GM19043 (cell line): Measurements from ENCODE around the gene GREB1.

Experiments used
- ATAC-seq: cut with Tn5 transposase; IDR thresholded peaks from one replicate; pipeline ENCODE4 v1.9.1; 2021; ENCODE audit warnings: low read depth; ENCODE audit not compliant: unreplicated experiment

The GREB1 gene

DNA sequence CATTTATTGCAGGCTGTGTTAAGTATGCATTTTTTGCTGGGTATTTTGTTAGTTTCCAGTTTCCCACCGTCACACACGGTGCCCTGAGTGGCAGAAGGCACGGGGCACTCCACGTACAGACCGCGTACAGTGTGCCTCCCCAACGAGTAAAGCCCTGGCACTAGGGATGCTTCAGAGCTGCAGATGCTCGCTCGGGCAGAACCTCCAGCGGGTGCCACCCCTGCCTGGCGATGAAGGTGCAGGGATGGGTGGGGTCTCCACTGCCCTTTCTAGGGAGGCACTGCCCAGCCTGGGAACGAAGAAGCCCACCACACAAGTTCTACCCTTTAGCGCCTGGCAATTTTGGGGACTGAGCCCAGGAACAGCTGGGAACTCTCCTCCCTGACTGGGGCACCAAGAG lies 4.1 kb downstream of the GREB1 start:
- no peak for ATAC-seq

- no peak for ATAC-seq
Observed at GRCh38 chr2:11539317-11540147, 5.7 kb downstream of the GREB1 start.

DNA sequence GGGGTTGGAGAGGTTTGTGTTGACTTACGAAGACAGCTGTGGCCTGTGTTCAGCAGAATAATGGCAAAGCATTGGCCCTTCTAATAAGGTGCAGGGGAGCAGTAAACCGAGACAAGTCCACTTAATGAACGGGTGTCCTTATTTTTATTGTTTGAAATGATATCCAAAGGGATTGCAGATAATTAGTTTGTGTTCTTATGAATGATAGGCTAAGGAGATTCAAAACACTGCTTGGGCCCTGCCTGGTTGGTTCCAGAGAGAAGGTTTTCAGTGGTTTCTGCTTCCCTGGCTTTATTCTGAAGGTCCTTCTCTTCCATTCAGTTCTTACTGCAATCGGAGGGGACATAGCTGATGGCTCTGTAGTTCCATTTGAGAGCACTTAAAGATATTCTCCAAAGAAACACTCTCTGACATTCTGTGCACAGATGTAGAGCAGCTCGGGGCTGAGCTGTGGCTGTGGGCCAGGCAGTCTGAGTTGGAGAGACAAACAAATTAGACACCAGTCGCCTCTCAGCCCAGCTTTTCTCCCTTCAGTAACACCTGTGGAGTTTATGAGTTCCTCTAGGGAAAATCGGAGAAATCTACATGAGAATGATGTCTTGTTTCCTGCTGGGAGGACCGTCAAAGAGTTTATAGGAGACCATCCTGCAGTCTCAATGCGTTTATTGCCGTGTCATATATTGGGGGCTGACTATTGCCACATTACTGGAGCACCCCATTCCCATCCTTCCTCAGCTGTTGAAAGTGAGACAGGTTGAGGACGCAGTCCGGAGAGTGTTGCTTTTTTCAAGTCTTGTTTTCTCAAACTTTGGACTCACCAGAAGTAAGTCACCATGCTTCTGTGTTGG lies 6.5 kb downstream of the GREB1 start:
- no peak for ATAC-seq

DNA sequence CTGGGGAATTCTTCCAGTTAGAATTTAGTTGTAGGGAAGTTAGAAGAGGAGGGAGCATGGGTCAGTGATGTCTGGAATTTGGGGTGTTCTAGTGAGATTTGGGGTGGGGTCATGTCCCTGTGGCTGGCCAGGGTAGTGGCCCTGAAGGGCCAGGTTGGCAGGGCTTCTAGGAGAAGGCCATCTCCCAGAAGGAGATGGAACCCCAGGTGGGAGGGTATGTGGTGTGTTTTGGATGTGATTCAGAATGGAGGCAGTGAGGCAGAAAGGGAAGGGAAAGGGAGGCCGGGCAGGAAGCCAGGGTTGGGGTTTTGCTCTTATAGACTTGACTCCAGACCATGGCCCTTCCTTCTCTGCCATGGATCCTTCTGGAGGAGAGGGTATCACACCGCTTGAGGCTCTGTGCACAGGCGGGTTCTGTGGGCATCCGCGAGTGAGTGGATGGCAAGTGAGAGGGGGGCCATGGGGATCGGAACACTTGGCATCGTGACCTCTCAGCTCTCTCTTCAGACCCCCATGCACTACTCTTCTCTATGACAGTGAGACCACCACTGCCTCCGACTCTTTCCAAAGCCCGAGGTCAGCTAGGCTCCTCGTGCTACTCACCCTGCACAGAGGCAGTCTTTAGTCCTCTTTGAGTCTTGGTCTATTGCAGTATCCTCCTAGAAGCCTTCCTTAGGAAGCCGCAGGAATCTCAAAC lies 7.3 kb downstream of the GREB1 start:
- no peak for ATAC-seq

DNA sequence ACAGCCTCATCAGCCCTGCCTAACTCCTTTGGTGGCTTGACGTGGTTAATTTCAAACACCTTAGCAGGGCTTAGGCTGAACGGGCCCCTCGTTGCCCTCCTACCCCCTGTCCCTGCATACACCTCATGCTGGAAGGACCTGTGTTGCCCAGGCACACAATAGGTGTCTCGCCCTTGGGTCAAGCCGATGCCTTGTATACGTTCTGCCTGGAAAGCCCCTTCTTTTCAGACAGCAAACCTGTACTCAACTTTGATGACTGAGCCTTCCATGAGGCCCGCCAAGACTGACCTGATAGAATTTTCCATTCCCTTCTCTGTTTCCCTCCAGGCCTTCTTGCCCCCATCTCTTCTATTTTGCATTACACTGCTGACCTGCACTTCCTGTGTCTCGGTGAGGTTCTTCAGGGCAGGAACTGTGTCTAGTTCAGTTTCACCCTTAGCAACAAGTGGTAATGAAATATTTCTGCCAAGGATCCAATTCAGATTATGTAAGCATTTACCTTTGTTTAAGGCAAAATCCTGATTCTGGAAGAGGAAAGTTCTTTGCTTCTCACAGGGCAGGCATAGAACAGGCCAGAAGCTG lies 7.9 kb downstream of the GREB1 start:
- no peak for ATAC-seq

- no peak for ATAC-seq
Observed at GRCh38 chr2:11542275-11542819, 8.5 kb downstream of the GREB1 start.

DNA sequence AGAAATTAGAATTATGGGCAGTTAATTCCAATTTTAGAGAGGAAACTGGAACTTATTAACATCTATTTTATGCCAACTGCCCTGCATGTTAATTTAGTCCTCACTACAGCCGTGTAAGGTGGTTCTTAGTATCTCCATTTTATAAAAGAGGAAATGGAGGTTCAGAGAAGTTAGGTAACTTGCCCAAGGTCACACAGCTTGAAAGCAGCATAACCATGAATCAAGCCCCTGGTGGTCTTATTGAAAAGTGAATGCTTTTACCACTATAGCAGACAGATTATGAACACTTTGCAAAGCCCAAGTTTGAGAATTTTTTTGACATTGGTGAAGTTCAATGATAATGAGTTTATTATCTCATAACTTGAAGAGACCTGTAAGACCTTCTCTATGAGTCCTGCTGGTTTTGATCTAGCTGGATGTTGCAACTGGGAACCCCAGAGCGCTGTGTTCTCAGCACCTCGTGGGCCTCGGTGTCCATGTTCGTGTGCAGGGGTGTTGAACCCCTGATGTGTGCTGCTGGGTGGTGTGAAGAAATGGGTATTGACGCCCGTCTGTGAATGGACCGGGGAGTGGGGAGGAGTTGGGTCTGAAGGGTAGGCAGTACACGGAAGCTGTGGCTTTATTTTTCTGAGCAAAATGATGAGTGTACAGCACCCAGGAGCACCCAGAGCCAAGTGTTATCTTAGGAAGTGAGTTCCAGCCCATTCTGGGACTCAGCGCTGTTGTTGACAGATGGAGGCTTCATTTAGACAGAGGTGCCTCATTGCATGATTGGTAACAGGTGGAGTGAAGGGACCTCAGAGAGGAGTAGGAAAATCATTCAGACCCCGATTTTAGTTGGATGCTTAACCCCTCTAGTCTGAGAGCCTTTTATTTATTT lies 9.7 kb downstream of the GREB1 start:
- ATAC-seq: no peak

DNA sequence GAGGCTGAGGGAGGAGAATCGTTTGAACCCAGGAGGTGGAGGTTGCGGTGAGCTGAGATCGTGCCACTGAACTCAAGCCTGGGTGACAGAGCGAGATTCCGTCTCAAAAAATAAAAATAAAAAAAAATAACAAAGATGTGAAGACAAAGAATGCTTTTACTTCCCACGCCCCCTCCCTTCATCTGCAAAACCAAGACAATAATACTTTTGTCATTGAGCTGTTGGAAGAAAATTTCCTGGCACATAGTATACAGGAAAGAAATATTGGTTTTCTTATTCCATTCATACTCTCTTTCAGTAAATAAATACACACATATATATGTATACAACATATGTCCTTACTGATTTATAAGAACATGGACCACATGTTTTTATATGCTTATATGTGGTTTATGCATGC lies 12.2 kb downstream of the GREB1 start:
- ATAC-seq: no peak

- ATAC-seq: no peak
Observed at GRCh38 chr2:11547912-11548497, 14.2 kb downstream of the GREB1 start.

DNA sequence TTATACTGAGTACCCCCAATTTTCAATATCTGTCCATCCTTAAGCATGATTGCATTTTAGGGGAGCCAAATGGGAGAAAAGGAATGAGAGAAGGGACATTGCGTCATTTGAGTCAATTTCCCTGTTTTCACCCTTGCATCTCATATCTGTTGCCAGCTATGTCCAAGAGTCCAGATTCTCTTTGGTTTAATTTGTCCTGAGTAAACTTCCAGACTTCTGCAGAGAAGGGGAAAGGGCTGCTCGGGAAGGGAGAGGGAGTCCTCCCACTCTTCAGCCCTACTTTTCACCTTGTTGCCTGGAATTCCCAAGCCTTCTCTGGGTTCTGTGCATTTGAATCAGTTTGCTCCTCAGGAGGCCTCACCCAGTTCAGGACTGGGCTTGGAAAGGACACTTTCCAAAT lies 16.5 kb downstream of the GREB1 start:
- ATAC-seq: no peak

DNA sequence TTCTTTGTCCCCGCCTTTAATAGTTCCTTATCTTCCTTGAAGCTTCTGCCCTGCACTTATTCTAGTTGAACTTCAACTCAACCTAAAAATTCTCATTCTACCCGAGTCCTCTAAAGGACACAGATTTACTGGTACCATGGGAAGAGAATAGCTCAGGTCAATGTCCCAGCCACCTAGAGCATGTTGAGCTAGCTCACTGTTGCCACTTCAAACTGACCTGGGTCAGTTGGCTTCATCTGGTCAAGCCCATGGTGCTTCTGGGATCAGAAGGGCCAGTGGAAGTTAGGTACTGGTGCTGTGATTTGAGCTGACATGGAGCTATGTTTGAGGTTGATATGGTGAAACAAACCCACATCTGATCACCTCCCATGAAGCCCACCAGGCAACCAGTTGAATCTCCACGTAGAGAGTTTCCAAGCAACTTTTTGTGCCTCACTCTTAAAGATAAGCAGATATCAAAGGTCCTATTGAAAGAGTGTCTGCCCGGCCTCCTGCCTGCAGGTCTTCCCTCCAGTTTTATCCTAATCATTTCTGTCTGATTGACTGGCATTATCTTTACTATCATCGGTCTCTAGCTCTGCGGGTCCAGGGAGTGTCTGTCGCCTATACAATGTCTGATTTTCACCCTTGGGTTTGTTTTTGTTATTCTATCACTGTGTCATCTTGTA lies 17.2 kb downstream of the GREB1 start:
- ATAC-seq: no peak

DNA sequence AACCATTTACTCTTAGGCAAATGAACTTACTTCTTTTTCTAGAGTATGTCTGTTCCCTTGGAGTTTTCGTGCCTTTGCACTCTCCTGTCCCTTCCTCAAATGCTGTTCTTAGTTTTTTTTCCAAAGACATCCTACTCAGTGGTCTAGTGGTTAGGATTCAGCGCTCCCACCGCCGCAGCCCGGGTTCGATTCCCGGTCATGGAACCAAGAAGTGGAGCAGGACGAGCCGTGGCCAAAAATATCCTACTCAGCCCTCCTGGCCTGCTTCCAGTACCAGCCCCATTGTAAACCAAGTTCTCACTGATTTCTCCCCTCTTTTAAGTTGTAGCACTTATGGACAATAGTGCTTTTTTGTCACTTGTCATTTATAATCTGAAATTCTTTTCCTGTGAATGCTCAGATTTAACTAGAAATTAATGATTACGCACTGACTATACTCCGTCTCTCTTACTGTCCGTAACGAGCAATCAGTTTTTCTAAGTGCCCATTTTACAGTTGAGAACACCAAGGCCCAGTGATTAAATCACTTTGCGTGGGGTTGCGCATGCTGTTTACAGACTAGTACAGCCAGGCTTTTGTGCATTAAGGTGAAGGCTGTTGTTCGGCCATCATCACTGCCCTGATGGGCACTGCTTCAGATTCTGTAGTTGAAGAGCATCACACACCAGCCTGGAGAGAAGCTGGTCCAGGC lies 17.9 kb downstream of the GREB1 start:
- ATAC-seq: no peak

GRCh38 chr2:11552260-11552638 lies 18.4 kb downstream of the GREB1 start:
- no peak for ATAC-seq

DNA sequence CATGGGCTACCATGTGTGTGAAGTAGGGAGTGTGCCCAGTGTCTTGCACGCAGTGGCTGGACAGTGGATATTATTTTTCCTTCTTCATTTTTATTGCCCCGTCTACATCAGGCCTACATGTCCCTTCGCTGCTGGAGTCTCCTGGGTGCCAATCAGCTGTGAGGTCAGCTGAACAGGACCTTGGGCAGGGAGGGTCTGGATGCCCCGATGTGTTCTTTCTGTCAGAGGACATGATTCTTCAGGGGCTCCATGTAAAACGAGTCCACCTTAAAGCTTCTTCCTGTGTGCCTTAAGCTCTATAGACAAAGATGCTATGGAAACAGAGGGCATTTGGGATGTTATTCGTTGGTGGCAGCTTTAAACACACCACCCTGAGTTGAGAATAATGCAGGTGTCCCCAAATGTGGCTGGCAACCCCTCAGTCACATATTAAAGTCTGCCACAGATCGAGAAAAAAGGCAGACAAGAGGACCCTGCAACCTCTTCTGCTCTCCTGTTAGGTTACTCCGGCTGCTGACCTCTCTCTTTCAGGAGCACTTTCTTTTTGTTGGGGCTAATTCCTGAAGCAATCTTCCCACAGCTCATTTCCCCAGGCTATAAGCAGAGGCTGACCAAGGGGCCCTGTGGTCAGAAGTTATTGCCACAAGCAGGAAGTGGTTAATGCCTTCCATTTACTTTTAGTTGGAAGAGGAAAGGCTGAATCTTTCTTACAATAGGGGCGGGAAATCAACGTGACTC lies 20.0 kb downstream of the GREB1 start:
- no peak for ATAC-seq

DNA sequence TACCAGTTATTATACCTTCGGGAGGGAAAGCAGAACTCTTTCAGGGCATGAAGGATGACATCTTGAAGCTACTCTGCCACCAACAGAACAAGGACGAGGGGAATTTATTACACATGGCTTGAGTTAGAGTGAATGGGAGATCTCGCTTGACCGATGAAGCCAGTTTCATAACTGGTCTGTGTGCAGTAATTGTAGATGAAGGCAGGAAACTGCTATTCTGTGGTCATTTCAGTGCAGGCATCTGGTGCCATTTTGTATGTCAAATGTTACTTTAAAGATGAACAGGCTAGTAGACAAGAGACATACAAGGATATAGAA lies 20.5 kb downstream of the GREB1 start:
- ATAC-seq: no peak

- ATAC-seq: no peak
Observed at GRCh38 chr2:11556101-11556806, 22.4 kb downstream of the GREB1 start.
